Breast epithelium (tissue), 4 donors: Measurements from ENCODE around the gene MIB2. TPM values are rescaled to one million over a fixed set of nuclear protein-coding genes. Genes with fewer than 3 reads are reported as not detected.

Source experiments
- DNase-seq, 2 donors: peaks; one replicate each; pipeline ENCODE4 v3.0.0-alpha.2; 2019; ENCODE audit warnings: low spot score in 2 of 2
- H3K27ac ChIP-seq, 2 donors: fragments of 200-600 bp; sonication (generic) in 1 of 2; one replicate each; pipeline ENCODE4 v1.5.1; 2016 to 2019; ENCODE audit warnings: mild to moderate bottlenecking in 1 of 2
- H3K27me3 ChIP-seq, 2 donors: fragments of 200-600 bp; sonication (generic) in 1 of 2; one replicate each; pipeline versions ENCODE4 v1.5.1 to v1.6.0; 2017 to 2019; ENCODE audit warnings: control low read depth in 1 of 2, mild to moderate bottlenecking in 1 of 2
- H3K36me3 ChIP-seq: fragments of 200-600 bp; one replicate; pipeline ENCODE4 v1.5.1; 2019
- H3K4me1 ChIP-seq, 2 donors: fragments of 200-600 bp; sonication (generic); one replicate each; pipeline ENCODE4 v1.5.1; 2016 to 2019; ENCODE audit warnings: control low read depth in 1 of 2
- H3K4me3 ChIP-seq, 3 donors: fragments of 200-600 bp; sonication (generic); 1 replicate in 2 of 3; 2 replicates in 1 of 3; pipeline ENCODE4 v1.5.1; 2016 to 2019; ENCODE audit warnings: mild to moderate bottlenecking in 3 of 3, moderate library complexity in 2 of 3
- H3K9me3 ChIP-seq, 2 donors: fragments of 200-600 bp; sonication (generic) in 1 of 2; one replicate each; pipeline ENCODE4 v1.5.1; 2016 to 2019; ENCODE audit warnings: control low read depth in 1 of 2
- CTCF ChIP-seq, 3 donors: fragments of 450-650 bp; IDR thresholded peaks; one replicate each; pipeline ENCODE4 v1.5.1; 2016 to 2017; ENCODE audit warnings: antibody characterized with exemption in 3 of 3, mild to moderate bottlenecking in 3 of 3, moderate library complexity in 3 of 3
- POLR2A ChIP-seq: fragments of 450-650 bp; IDR thresholded peaks from one replicate; pipeline ENCODE4 v1.6.1; 2016; ENCODE audit warnings: antibody characterized with exemption, mild to moderate bottlenecking, moderate library complexity
- POLR2AphosphoS5 ChIP-seq, 3 donors: sonication (generic); formaldehyde crosslinking; IDR thresholded peaks; one replicate each; pipeline ENCODE4 v1.6.1; 2017; ENCODE audit warnings: antibody characterized with exemption in 3 of 3
- intact Hi-C: fragments of 100-400 bp; cut with DNase I; formaldehyde crosslinking; loops from one replicate; pipeline ENCODE4 v1.15.1; 2023; ENCODE audit warnings: low total_unique reads
- total RNA-seq, 3 donors: library from RNA; depleted of rRNA; stranded (reverse); fragments of >200 nt; gene quantifications; one replicate each; pipeline ENCODE4 v1.1.0, GENCODE V29; 2016

MIB2 gene
- total RNA-seq, 3 donors from 2014 or later, result 32.0 to 69.5 (median 48.9) TPM

DNA sequence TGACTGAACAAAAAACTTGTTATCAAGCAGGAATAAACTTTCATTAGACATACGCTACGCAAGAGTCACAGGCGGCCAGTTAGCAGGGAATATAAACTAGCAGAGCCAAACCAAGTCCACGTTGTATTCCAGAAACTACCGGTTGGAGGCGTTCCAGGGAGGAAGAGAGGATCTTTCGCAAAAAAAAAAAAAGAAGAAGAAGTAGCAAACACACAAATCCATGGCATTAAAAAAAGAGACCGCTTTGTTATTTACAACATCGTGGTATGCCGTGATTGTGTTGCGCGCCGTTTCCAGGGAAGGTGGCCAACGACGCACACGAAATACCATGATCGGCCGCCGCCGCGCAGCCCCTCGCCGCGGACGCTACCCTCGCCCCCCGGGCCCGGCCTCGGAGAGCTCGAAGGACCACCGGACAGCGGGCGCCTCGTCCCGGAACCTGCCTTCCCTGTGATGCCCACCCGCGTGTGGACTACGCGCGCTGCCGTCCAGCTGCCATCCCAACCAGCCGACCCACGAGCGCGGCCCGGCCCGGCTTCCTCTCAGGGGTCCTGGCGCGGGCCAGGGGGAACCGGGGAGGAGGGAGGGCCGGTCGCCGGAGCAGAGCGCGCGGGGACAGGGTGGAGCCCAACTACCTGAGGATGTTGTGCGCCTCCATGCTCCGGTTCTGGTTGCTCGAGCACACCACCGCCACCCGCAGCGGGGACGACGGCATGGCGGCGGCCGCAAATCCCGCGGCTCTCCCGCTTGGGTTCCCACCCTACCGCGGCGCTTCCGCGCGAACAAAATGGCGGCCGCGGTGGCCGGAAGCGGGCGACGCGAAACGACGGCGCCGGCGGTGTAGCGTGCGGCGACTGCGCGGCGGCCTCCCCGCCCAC lies 41.2 kb upstream of the MIB2 start:
- DNase-seq, result peak in 1 of 2 donors; percentile 30
- Histone ChIP-seq H3K4me3 (peak overlapping the region; percentile 92 to 99 (median 98)), H3K36me3 (no peaks in the 10 kb centered on the region), H3K27me3 (no peaks in the 10 kb centered on the region), H3K4me1 (no peaks in the 10 kb centered on the region), H3K27ac (peak overlapping the region; percentile 99 to 100), H3K9me3 (no peaks in the 10 kb centered on the region)
- TF ChIP-seq POLR2AphosphoS5 (IDR thresholded peaks at IDR 0.05), result peak in 2 of 3 donors; percentile 20 to 68
- TF ChIP-seq CTCF (IDR thresholded peaks at IDR 0.05), result peak in 1 of 3 donors; percentile 16
- no peak for TF ChIP-seq POLR2A
- intact Hi-C loops, result no loop called here

DNA sequence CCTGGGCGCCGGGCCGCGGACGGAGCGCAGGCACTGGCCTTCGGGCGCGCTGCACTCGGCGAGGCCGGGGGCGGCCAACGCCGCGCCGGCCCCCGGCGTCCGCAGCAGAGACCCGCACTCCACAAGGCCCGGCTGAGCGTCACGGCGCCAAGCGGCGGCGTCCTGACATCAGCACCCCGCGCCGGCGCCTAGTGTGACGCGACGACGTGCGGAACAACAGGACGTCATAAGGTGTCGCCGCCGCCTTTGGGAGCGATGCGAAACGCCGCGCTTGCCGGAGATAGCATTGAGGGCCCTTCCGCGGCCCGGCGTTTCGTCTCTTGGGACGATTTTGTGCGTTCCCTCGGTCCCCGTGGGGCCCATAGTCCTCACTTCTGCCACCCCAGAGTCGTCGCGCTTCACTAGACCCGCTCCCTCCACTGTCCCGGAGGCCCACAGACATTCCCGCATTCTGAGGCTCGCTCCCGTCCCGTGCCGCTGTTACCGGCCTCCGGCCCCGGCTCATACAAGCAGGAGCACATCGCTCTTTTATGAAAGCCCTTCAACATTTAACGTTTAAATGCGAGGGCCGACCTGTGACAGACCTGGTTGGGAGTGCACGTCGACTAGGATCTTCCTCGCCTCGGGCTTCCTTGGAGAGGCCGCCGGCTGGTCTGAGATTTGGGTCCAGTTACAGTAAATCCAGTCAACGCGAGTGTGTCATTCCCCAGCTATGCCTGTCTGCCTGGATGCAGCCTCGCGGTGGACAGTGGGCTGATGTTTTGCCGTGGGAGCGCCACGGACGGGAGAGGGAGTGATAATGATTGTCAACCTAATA lies 40.4 kb upstream of the MIB2 start, which contains the start of gene SSU72:
Gene SSU72, minus strand, starts transcription at position 143 of the 817 bp plus-strand sequence. CDS start 306 bp downstream, outside the sequence.
- intact Hi-C loops, result no loop called here
- Histone ChIP-seq H3K4me3 (peak within 1 kb of the TSS; percentile 92 to 99 (median 98)), H3K4me1 (no peaks in the 10 kb centered on the region), H3K27ac (peak within 1 kb of the TSS; percentile 99 to 100), H3K36me3 (no peaks in the 10 kb centered on the region), H3K9me3 (no peaks in the 10 kb centered on the region), H3K27me3 (no peaks in the 10 kb centered on the region)
- peak; percentile 89 to 92 for DNase-seq
- TF ChIP-seq POLR2A (peak; percentile 96), POLR2AphosphoS5 (IDR thresholded peaks at IDR 0.05) (peak; percentile 96 to 99 (median 99)), CTCF (IDR thresholded peaks at IDR 0.05) (peak in 1 of 3 donors; percentile 18)

DNA sequence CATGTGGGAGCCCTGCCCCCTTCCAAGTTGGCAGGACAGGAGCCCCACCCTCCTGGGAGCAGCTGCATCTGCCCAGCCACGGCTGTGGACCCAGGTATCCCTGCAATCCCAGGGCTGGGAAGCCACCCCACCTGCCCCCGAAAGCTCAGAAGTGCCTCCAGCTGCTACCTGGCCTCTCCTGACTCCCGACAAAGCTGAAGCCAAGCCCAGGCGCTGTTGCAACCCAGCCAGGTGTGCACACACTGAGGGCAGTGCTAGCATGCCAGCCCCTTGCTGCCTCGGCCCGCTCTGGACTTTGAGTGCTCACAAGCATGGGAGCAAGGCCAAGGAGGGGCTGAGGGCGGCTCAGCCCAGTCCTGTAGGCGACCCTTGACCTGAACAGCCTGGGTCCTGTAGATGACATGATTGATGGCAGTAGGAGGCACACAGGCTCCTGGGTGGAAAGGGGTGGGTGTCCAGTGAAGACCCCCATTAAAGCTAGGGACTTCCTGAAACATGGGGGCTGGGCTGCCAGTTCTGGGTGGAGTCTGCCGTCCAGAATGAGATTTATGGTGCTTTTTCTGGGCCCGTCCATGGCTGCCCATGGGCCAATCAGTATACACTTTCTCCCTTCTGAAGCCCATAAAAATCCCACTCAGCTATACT lies 37.8 kb upstream of the MIB2 start:
- TF ChIP-seq CTCF (IDR thresholded peaks at IDR 0.05), result no peak
- no peak for TF ChIP-seq POLR2AphosphoS5 (IDR thresholded peaks at IDR 0.05)
- TF ChIP-seq POLR2A, result no peak

GRCh38 chr1:1578371-1578940 lies 36.8 kb upstream of the MIB2 start:
- DNase-seq, result no peak
- TF ChIP-seq POLR2A, result no peak
- intact Hi-C loops, result no loop called here

More for the DNA sequence above, 37.8 kb upstream of the MIB2 start:
- Histone ChIP-seq H3K27ac (no peak overlapping the region), H3K4me3 (no peak overlapping the region), H3K4me1 (no peaks in the 10 kb centered on the region), H3K9me3 (no peaks in the 10 kb centered on the region), H3K27me3 (peaks cover 0 to 2% of the 10 kb centered on the region in 2 donors), H3K36me3 (no peaks in the 10 kb centered on the region)
- no peak for DNase-seq
- intact Hi-C loops, result no loop called here

More at GRCh38 chr1:1578371-1578940, 36.8 kb upstream of the MIB2 start:
- no peak overlapping the region for H3K27ac ChIP-seq
- H3K9me3 ChIP-seq, result no peaks in the 10 kb centered on the region
- H3K27me3 ChIP-seq, result peaks cover 0 to 2% of the 10 kb centered on the region in 2 donors
- H3K4me3 ChIP-seq, result no peak overlapping the region
- no peaks in the 10 kb centered on the region for H3K36me3 ChIP-seq
- no peaks in the 10 kb centered on the region for H3K4me1 ChIP-seq
